Cardiac septum (tissue), 1 donor: ENCODE results near the gene ITGAV. TPM values are rescaled to one million over a fixed set of nuclear protein-coding genes. Genes with fewer than 3 reads are reported as not detected.
"Not testable (repeated sequence)": the region's sequence is repeated elsewhere in the genome, so short reads cannot be mapped to it uniquely, and the experiment has no call there.

ENCODE experiments used
- DNase-seq: peaks from one replicate; pipeline ENCODE4 v3.0.0-alpha.2; 2020; ENCODE audit warnings: low spot score
- intact Hi-C: fragments of 100-400 bp; cut with DNase I; formaldehyde crosslinking; loops from one replicate; pipeline ENCODE4 v1.14.0; 2022
- long read RNA-seq: library from polyadenylated mRNA; unstranded; transcript quantifications from one replicate; pipeline ENCODE4 v2.0.0, GENCODE V29; 2021
- total RNA-seq: library from RNA; stranded (reverse); fragmentation: NEBNext Ultra II Directional; extraction: Animal tissue kit (Norgen Biotek cat#: 25700); gene quantifications from one replicate; pipeline ENCODE4 v1.2.1, GENCODE V29; 2021
- donor health status: DM: no; HTN: no; CAD: no.

Gene ITGAV
- 234 TPM for total RNA-seq
- long read RNA-seq, full-length matches to known transcripts, result 55 of 107 reads
- long read RNA-seq, partial matches to known transcripts, result 38 of 107 reads
- long read RNA-seq, other reads (novel, unspliced or antisense), result 14 of 107 reads

- intact Hi-C loops, result loop anchor here (2.0 to 5.0 kb wide), 3 partner anchors 17 to 102 kb away; partner anchors contain the start of gene ZC3H15
- peak; percentile 97 for DNase-seq
These were observed at the start of gene ITGAV for GRCh38 chr2:186589612-186590349. Gene ITGAV, plus strand, starts transcription at chr2:186590056. Its CDS starts 283 bp downstream, at chr2:186590339.

- intact Hi-C loops, result no loop called here
- no peak for DNase-seq
These were observed 48.9 kb upstream of the ITGAV start for GRCh38 chr2:186540941-186541340.

GRCh38 chr2:186542002-186542401 is 47.9 kb upstream of the ITGAV start:
- DNase-seq, result no peak
- intact Hi-C loops, result no loop called here

GRCh38 chr2:186543561-186544131 is 46.2 kb upstream of the ITGAV start:
- DNase-seq, result no peak
- intact Hi-C loops, result no loop called here

- intact Hi-C loops, result no loop called here
These were observed 45.6 kb upstream of the ITGAV start for GRCh38 chr2:186544255-186544675.

GRCh38 chr2:186546846-186547245 is 43.0 kb upstream of the ITGAV start:
- DNase-seq, result no peak
- intact Hi-C loops, result no loop called here

More at GRCh38 chr2:186544255-186544675, 45.6 kb upstream of the ITGAV start:
- DNase-seq, result no peak

GRCh38 chr2:186551323-186552050 is 38.4 kb upstream of the ITGAV start:
- intact Hi-C loops, result no loop called here
- DNase-seq, result no peak

GRCh38 chr2:186554429-186554828 is 35.4 kb upstream of the ITGAV start:
- DNase-seq, result no peak
- intact Hi-C loops, result no loop called here

- intact Hi-C loops, result no loop called here
- DNase-seq, result no peak
These were observed 34.8 kb upstream of the ITGAV start for GRCh38 chr2:186554850-186555671.

- DNase-seq, result no peak
- intact Hi-C loops, result no loop called here
These were observed 31.2 kb upstream of the ITGAV start for GRCh38 chr2:186558512-186559276.

GRCh38 chr2:186559370-186559769 is 30.5 kb upstream of the ITGAV start:
- no peak for DNase-seq
- intact Hi-C loops, result no loop called here

GRCh38 chr2:186559848-186560247 is 30.0 kb upstream of the ITGAV start:
- intact Hi-C loops, result no loop called here
- DNase-seq, result no peak

GRCh38 chr2:186560254-186560653 is 29.6 kb upstream of the ITGAV start:
- no peak for DNase-seq
- intact Hi-C loops, result no loop called here

GRCh38 chr2:186561467-186562208 is 28.2 kb upstream of the ITGAV start:
- intact Hi-C loops, result no loop called here
- no peak for DNase-seq

- intact Hi-C loops, result no loop called here
These were observed 27.7 kb upstream of the ITGAV start for GRCh38 chr2:186562209-186562578.

GRCh38 chr2:186568600-186568999 is 21.3 kb upstream of the ITGAV start:
- intact Hi-C loops, DNase-seq: not testable (repeated sequence)

More at GRCh38 chr2:186562209-186562578, 27.7 kb upstream of the ITGAV start:
- DNase-seq, result no peak

- DNase-seq, intact Hi-C loops: not testable (repeated sequence)
These were observed 20.7 kb upstream of the ITGAV start for GRCh38 chr2:186569127-186569526.

GRCh38 chr2:186569897-186570296 is 20.0 kb upstream of the ITGAV start:
- intact Hi-C loops, result no loop called here
- no peak for DNase-seq
